ENCODE measurements around the gene BCL2L1. TPM values are rescaled to one million over a fixed set of nuclear protein-coding genes. Genes with fewer than 3 reads are reported as not detected.
A peak's percentile ranks its signal among the peaks of the same experiment; 100 is the strongest.

Gene BCL2L1
- total and polyA plus RNA-seq, 10 of the 15 experiments (the other 5 are each of a cell fraction or from before 2014, with no cell fraction given) = 0.63 to 67.7 (median 43.6) TPM

- SMC1A ChIA-PET (ENCODE audit: uncharacterized antibody, unreplicated experiment) = interaction anchor here (0.9 to 3.4 kb wide), 3 partner anchors 16 to 78 kb away, joined by 4 to 14 read pairs (median 8); no protein-coding TSS in a partner anchor
These were observed 16.9 kb upstream of the BCL2L1 start for GRCh38 chr20:31739550-31739977.

More at GRCh38 chr20:31739550-31739977, 16.9 kb upstream of the BCL2L1 start:
- 2% methylated on average over 11 of the region's 11 CpGs for WGBS (ENCODE audit: insufficient coverage, insufficient replicate concordance, low lambda C conversion rate, missing lambda C conversion rate)
- BruUV-seq (replicated peaks) = TSS peak; percentile 71
- peak overlapping the region; percentile 86 for H3K4me2 ChIP-seq (ENCODE audit: control insufficient read depth, insufficient read depth)
- peak; percentile 22 for ATAC-seq
- intact Hi-C loops (cut with micrococcal nuclease; ENCODE audit: unreplicated experiment) (no loop called here), in situ Hi-C loops (cut with MboI) (no loop called here)
- peak overlapping the region; percentile 89 for H3K4me3 ChIP-seq
- H3K9ac ChIP-seq (ENCODE audit: control insufficient read depth, insufficient read depth, low read length) = peak overlapping the region; percentile 88
- H3K4me1 ChIP-seq (ENCODE audit: control insufficient read depth, insufficient read depth, low read length) = no peaks in the 10 kb centered on the region
- TF ChIP-seq IRF4 (IDR thresholded peaks at IDR 0.05; ENCODE audit: low read depth, low read length) = no peak
- TF ChIP-seq HSF1 (IDR thresholded peaks at IDR 0.05; ENCODE audit: low read depth, low read length) = no peak
- TF ChIP-seq RBBP5 (conservative IDR thresholded peaks at IDR 0.05) = no peak
- no peak for TF ChIP-seq RB1 (IDR thresholded peaks at IDR 0.05; ENCODE audit: borderline replicate concordance)
- TF ChIP-seq FOXM1 (IDR thresholded peaks at IDR 0.05; ENCODE audit: low read depth, low read length) = peak; percentile 3; the same call in 1 of the 2 replicates
- 0 out of 2 replicates have a peak, but pooled peaks have one; percentile 30 for TF ChIP-seq NKRF (conservative IDR thresholded peaks at IDR 0.05)
- no peak for TF ChIP-seq ETV6 (conservative IDR thresholded peaks at IDR 0.05 in 1 of 2, IDR thresholded peaks at IDR 0.05 in 1 of 2; ENCODE audit: borderline replicate concordance in 1 of 2, low read depth in 1 of 2)
- no peak for FAIRE-seq
- RAD21 ChIA-PET (ENCODE audit: unreplicated experiment) = interaction anchor here (0.6 to 2.9 kb wide), 5 partner anchors 8 to 78 kb away, joined by 3 to 22 read pairs (median 7); no protein-coding TSS in a partner anchor
- H3K27me3 ChIP-seq (replicated peaks in 1 of 2; ENCODE audit: control insufficient read depth in 2 of 2, insufficient read depth in 2 of 2, low read length in 1 of 2) = no peaks in the 10 kb centered on the region
- H3K36me3 ChIP-seq (ENCODE audit: control insufficient read depth in 2 of 2, insufficient read depth in 2 of 2, low read length in 1 of 2) = peaks cover 0 to 2% of the 10 kb centered on the region in 2 experiments; a peak in 1 of 4 replicates
- DNase-seq (ENCODE audit: low read depth, low spot score) = no peak
- POLR2A ChIA-PET = interaction anchor here (0.6 to 1.7 kb wide), 4 partner anchors 8 to 135 kb away, joined by 3 to 5 read pairs (median 4); partner anchors contain the start of gene ID1
- H2AFZ ChIP-seq (ENCODE audit: control insufficient read depth, low read depth, low read length) = peak overlapping the region; percentile 93
- peaks cover 46% of the 10 kb centered on the region for H3K79me2 ChIP-seq (ENCODE audit: control insufficient read depth, insufficient read depth, low read length)
- H4K20me1 ChIP-seq (ENCODE audit: control insufficient read depth, insufficient read depth) = no peaks in the 10 kb centered on the region
- no peaks in the 10 kb centered on the region for H3K9me3 ChIP-seq (replicated peaks; ENCODE audit: control insufficient read depth, insufficient read depth, low read length)
- CTCF ChIA-PET = interaction anchor here (1.4 to 4.1 kb wide), 5 partner anchors 10 to 127 kb away, joined by 7 to 28 read pairs (median 12); no protein-coding TSS in a partner anchor
- peak overlapping the region; percentile 77 for H3K27ac ChIP-seq (ENCODE audit: control insufficient read depth, insufficient read depth)
